ENCODE data around the gene TIMM13.

DNA sequence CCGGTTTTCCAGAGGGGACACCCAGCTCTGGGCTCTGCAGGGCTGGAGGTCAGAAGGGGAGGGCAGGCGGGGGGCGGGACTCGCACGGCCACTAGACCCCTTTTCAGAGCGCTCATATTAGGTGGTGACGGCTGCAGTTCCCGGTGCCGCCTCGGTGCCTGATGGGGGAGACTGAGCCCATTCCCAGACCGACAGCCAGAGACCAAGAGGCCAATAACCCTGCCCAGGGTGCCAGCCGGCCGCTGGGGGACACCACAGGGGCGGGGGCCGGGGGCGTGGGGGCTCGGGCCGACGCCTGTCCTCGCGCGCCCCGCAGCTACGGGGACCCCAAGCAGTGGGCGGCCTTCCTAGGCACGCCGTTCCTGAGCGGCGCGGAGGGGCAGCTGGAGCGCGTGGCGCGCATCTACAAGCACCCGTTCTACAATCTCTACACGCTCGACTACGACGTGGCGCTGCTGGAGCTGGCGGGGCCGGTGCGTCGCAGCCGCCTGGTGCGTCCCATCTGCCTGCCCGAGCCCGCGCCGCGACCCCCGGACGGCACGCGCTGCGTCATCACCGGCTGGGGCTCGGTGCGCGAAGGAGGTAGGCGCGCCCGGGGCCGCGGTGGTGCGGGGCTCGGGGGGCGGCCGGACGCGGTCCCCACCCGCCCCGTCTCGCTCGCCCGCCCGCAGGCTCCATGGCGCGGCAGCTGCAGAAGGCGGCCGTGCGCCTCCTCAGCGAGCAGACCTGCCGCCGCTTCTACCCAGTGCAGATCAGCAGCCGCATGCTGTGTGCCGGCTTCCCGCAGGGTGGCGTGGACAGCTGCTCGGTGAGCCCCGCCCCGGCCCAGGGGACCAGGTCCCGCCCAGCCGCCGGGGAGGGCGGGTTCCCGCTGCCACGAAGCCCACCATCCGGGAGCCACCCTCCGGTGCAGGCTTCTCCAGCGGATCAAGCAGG is 2.4 kb downstream of the TIMM13 start:
- TF ChIP-seq, protein P1, sequence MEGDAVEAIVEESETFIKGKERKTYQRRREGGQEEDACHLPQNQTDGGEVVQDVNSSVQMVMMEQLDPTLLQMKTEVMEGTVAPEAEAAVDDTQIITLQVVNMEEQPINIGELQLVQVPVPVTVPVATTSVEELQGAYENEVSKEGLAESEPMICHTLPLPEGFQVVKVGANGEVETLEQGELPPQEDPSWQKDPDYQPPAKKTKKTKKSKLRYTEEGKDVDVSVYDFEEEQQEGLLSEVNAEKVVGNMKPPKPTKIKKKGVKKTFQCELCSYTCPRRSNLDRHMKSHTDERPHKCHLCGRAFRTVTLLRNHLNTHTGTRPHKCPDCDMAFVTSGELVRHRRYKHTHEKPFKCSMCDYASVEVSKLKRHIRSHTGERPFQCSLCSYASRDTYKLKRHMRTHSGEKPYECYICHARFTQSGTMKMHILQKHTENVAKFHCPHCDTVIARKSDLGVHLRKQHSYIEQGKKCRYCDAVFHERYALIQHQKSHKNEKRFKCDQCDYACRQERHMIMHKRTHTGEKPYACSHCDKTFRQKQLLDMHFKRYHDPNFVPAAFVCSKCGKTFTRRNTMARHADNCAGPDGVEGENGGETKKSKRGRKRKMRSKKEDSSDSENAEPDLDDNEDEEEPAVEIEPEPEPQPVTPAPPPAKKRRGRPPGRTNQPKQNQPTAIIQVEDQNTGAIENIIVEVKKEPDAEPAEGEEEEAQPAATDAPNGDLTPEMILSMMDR (IDR thresholded peaks at IDR 0.05; ENCODE audit: insufficient read depth, low read length) = peak; percentile 10
- peak; percentile 83; the same call in 1 of the 2 replicates for TF ChIP-seq POLR2AphosphoS5 (IDR thresholded peaks at IDR 0.05; ENCODE audit: low read depth)
